ENCODE measurements around the gene NR2E1. TPM values are rescaled to one million over a fixed set of nuclear protein-coding genes. Genes with fewer than 3 reads are reported as not detected.

Gene NR2E1
- total and polyA plus RNA-seq, 2 of the 4 experiments (the other 2 are of a cell fraction): not detected

DNA sequence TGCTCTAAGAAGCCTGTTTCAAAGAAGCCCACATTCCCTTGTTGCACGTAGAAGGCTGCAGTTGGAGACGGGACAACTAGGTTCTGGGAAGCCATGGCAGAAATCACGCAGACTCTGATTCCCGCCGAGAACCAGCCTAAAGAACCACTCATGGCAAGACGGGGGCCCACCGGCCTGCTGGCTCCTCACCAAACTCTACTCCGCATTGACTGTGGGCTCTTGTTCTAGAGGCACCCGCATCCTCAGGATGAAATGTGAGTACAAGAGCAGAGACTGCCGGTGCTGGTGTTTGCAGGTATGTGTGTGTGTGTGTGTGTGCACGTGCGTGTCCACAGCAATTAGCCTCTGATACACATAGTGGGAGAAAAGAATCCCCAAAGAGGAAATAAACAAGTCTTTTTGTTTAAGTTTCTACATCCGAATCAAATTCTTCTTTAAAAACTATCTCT lies 42.3 kb upstream of the NR2E1 start:
- no peaks in the 10 kb centered on the region for H3K79me1 ChIP-seq (ENCODE audit: low read depth in 1 of 2, low read length in 2 of 2)
- ChIA-PET POLR2A (ENCODE audit: unreplicated experiment) (no interaction called here), CTCF (no interaction called here)
- H3K23ac ChIP-seq (ENCODE audit: low read depth, low read length): no peak overlapping the region
- WGBS, 2 experiments (ENCODE audit: extremely low coverage in 2 of 2, insufficient read length in 1 of 2): 12% methylated on average over 4 of the region's 13 CpGs; no CpG with 5 or more reads in 1 of the 2 experiments
- no peaks in the 10 kb centered on the region for H3K36me3 ChIP-seq (ENCODE audit: control insufficient read depth, insufficient read depth, low read length)
- H2BK20ac ChIP-seq (ENCODE audit: low read depth, low read length): no peak overlapping the region
- no peaks in the 10 kb centered on the region for H4K20me1 ChIP-seq (ENCODE audit: insufficient read depth, low read length)
- no peaks in the 10 kb centered on the region for H3K9me1 ChIP-seq (ENCODE audit: insufficient read depth, low read length)
- BruUV-seq (replicated peaks): no TSS peak
- intact Hi-C loops (cut with micrococcal nuclease) (no loop called here), dilution Hi-C loops (cut with HindIII; ENCODE audit: low sequenced_read_pairs, unreplicated experiment) (no loop called here), in situ Hi-C loops (cut with MboI; ENCODE audit: low sequenced_read_pairs) (no loop called here)
- no peak overlapping the region for H3K56ac ChIP-seq (ENCODE audit: extremely low read depth, insufficient read depth, low read length)
- no peak overlapping the region for H2AK5ac ChIP-seq (ENCODE audit: low read depth, low read length)
- TF ChIP-seq, protein P1, sequence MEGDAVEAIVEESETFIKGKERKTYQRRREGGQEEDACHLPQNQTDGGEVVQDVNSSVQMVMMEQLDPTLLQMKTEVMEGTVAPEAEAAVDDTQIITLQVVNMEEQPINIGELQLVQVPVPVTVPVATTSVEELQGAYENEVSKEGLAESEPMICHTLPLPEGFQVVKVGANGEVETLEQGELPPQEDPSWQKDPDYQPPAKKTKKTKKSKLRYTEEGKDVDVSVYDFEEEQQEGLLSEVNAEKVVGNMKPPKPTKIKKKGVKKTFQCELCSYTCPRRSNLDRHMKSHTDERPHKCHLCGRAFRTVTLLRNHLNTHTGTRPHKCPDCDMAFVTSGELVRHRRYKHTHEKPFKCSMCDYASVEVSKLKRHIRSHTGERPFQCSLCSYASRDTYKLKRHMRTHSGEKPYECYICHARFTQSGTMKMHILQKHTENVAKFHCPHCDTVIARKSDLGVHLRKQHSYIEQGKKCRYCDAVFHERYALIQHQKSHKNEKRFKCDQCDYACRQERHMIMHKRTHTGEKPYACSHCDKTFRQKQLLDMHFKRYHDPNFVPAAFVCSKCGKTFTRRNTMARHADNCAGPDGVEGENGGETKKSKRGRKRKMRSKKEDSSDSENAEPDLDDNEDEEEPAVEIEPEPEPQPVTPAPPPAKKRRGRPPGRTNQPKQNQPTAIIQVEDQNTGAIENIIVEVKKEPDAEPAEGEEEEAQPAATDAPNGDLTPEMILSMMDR (conservative IDR thresholded peaks at IDR 0.05; ENCODE audit: low read depth, low read length): no peak
- TF ChIP-seq RAD21 (IDR thresholded peaks at IDR 0.05; ENCODE audit: low read length) (no peak), BHLHE40 (IDR thresholded peaks at IDR 0.05; ENCODE audit: low read depth, low read length) (no peak), CHD1 (IDR thresholded peaks at IDR 0.05; ENCODE audit: low read depth, low read length) (no peak), SMC3 (IDR thresholded peaks at IDR 0.05; ENCODE audit: low read depth, low read length) (no peak), RCOR1 (IDR thresholded peaks at IDR 0.05; ENCODE audit: insufficient replicate concordance, low read length) (no peak), MAFK (IDR thresholded peaks at IDR 0.05; ENCODE audit: low read depth, low read length) (no peak), MXI1 (IDR thresholded peaks at IDR 0.05; ENCODE audit: borderline replicate concordance, low read depth, low read length) (no peak), CEBPB (IDR thresholded peaks at IDR 0.05; ENCODE audit: low read depth, low read length) (no peak), FOS (IDR thresholded peaks at IDR 0.05; ENCODE audit: low read depth, low read length) (no peak), MAZ (IDR thresholded peaks at IDR 0.05; ENCODE audit: borderline replicate concordance, low read depth, low read length) (no peak), RFX5 (IDR thresholded peaks at IDR 0.05; ENCODE audit: low read depth, low read length) (no peak), POLR2A (IDR thresholded peaks at IDR 0.05; ENCODE audit: low read depth, low read length) (no peak), NFE2L2 (IDR thresholded peaks at IDR 0.05; ENCODE audit: low read depth, low read length) (no peak)
- TF ChIP-seq, protein P2, sequence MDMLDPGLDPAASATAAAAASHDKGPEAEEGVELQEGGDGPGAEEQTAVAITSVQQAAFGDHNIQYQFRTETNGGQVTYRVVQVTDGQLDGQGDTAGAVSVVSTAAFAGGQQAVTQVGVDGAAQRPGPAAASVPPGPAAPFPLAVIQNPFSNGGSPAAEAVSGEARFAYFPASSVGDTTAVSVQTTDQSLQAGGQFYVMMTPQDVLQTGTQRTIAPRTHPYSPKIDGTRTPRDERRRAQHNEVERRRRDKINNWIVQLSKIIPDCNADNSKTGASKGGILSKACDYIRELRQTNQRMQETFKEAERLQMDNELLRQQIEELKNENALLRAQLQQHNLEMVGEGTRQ (IDR thresholded peaks at IDR 0.05; ENCODE audit: low read depth, low read length): no peak
- TF ChIP-seq, protein P3, sequence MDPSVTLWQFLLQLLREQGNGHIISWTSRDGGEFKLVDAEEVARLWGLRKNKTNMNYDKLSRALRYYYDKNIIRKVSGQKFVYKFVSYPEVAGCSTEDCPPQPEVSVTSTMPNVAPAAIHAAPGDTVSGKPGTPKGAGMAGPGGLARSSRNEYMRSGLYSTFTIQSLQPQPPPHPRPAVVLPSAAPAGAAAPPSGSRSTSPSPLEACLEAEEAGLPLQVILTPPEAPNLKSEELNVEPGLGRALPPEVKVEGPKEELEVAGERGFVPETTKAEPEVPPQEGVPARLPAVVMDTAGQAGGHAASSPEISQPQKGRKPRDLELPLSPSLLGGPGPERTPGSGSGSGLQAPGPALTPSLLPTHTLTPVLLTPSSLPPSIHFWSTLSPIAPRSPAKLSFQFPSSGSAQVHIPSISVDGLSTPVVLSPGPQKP (IDR thresholded peaks at IDR 0.05; ENCODE audit: borderline replicate concordance, low read depth, low read length): no peak
- no peak overlapping the region for H2AFZ ChIP-seq (replicated peaks; ENCODE audit: low read length, poor library complexity)
- H2AK9ac ChIP-seq (replicated peaks; ENCODE audit: low read depth, low read length, poor library complexity): no peak overlapping the region
- peaks cover 81% of the 10 kb centered on the region for H3K27me3 ChIP-seq (ENCODE audit: control insufficient read depth, insufficient read depth, low read length)
- H2BK15ac ChIP-seq (ENCODE audit: low read depth, low read length): no peak overlapping the region
- H3K18ac ChIP-seq (ENCODE audit: low read depth, low read length): no peak overlapping the region
- H2BK5ac ChIP-seq (ENCODE audit: low read depth, low read length, poor library complexity, severe bottlenecking): no peak overlapping the region
- ATAC-seq (ENCODE audit: low read depth) (no peak), DNase-seq (no peak)
- H4K8ac ChIP-seq (ENCODE audit: low read depth in 2 of 2, low read length in 2 of 2): no peak overlapping the region
- no peak overlapping the region for H3K4ac ChIP-seq (ENCODE audit: low read depth, low read length)
- no peak overlapping the region for H4K91ac ChIP-seq (ENCODE audit: insufficient read depth, low read depth, low read length)
- no peak overlapping the region for H3K9ac ChIP-seq (ENCODE audit: low read depth, low read length)
- no peak overlapping the region for H3K4me3 ChIP-seq (ENCODE audit: insufficient read depth, low read depth, low read length)
- no peak overlapping the region for H3K27ac ChIP-seq (ENCODE audit: insufficient read depth, low read length)
- H3K9me3 ChIP-seq (ENCODE audit: control insufficient read depth, insufficient read depth, low read length): peaks cover 6% of the 10 kb centered on the region
- no peaks in the 10 kb centered on the region for H3K4me1 ChIP-seq (ENCODE audit: control insufficient read depth, insufficient read depth, low read length)
- H2BK120ac ChIP-seq (ENCODE audit: low read depth, low read length): no peak overlapping the region
- H3K14ac ChIP-seq (replicated peaks; ENCODE audit: low read depth, low read length): no peak overlapping the region
- H4K5ac ChIP-seq (ENCODE audit: low read depth, low read length): no peak overlapping the region
- H3K4me2 ChIP-seq (ENCODE audit: low read depth, low read length): no peak overlapping the region

Data from IMR-90 (cell line).